HepG2 (cell line): ENCODE measurements around the gene CNTROB. TPM values are rescaled to one million over a fixed set of nuclear protein-coding genes. Genes with fewer than 3 reads are reported as not detected.

Experiments
- ARID5B ChIP-seq: IDR thresholded peaks from 2 replicates; pipeline ENCODE4 v1.4.0; 2020; ENCODE audit warnings: mild to moderate bottlenecking, missing genetic modification reagents
- BCL6 ChIP-seq: IDR thresholded peaks from 2 replicates; pipeline ENCODE4 v1.6.1; 2016; ENCODE audit warnings: missing genetic modification reagents, missing compliant biosample characterization
- BRD4 ChIP-seq: sonication (generic); formaldehyde crosslinking; IDR thresholded peaks from 2 replicates; pipeline ENCODE4 v1.4.0; 2020; ENCODE audit warnings: missing genetic modification reagents
- BRF2 ChIP-seq: sonication (generic); formaldehyde crosslinking; IDR thresholded peaks from 2 replicates; pipeline ENCODE4 v1.8.1; 2022; ENCODE audit warnings: mild to moderate bottlenecking, missing genetic modification reagents
- MLLT10 ChIP-seq: sonication (generic); formaldehyde crosslinking; IDR thresholded peaks from 2 replicates; pipeline ENCODE4 v1.4.0; 2020; ENCODE audit warnings: missing genetic modification reagents
- MZF1 ChIP-seq: sonication (generic); formaldehyde crosslinking; IDR thresholded peaks from 2 replicates; pipeline ENCODE4 v1.8.1; 2023; ENCODE audit warnings: mild to moderate bottlenecking, missing genetic modification reagents, borderline replicate concordance
- NFYB ChIP-seq: sonication (generic); formaldehyde crosslinking; IDR thresholded peaks from 2 replicates; pipeline ENCODE4 v1.4.0; 2020; ENCODE audit warnings: missing genetic modification reagents
- PATZ1 ChIP-seq: sonication (generic); formaldehyde crosslinking; IDR thresholded peaks from 2 replicates; pipeline ENCODE4 v1.4.0; 2020; ENCODE audit warnings: missing genetic modification reagents
- PAX8 ChIP-seq: sonication (generic); formaldehyde crosslinking; IDR thresholded peaks from 2 replicates; pipeline ENCODE4 v1.8.0; 2022; ENCODE audit warnings: mild to moderate bottlenecking, missing genetic modification reagents, borderline replicate concordance
- RNF2 ChIP-seq: fragments of 450-650 bp; conservative IDR thresholded peaks from 2 replicates; pipeline ENCODE4 v1.6.1; 2016; ENCODE audit warnings: low read depth
- RORA ChIP-seq: sonication (generic); formaldehyde crosslinking; IDR thresholded peaks from 2 replicates; pipeline ENCODE4 v1.5.0; 2020; ENCODE audit warnings: mild to moderate bottlenecking, missing genetic modification reagents, moderate library complexity
- SMAD9 ChIP-seq: sonication (generic); formaldehyde crosslinking; IDR thresholded peaks from 2 replicates; pipeline ENCODE4 v1.5.1; 2020; ENCODE audit warnings: mild to moderate bottlenecking, missing genetic modification reagents
- SRSF1 ChIP-seq: fragments of 200-400 bp; formaldehyde crosslinking; optimal IDR thresholded peaks from 2 replicates; pipeline ENCODE3; 2017; ENCODE audit warnings: mild to moderate bottlenecking, low read depth, low read length, moderate library complexity
- STAT5B ChIP-seq: sonication (generic); formaldehyde crosslinking; IDR thresholded peaks from 2 replicates; pipeline ENCODE4 v1.4.0; 2020; ENCODE audit warnings: missing genetic modification reagents
- TAF15 ChIP-seq: fragments of 200-400 bp; formaldehyde crosslinking; IDR thresholded peaks from one replicate; pipeline ENCODE4 v1.6.1; 2018; ENCODE audit warnings: mild to moderate bottlenecking, low read depth, low read length; ENCODE audit not compliant: poor library complexity, severe bottlenecking
- TP53 ChIP-seq: sonication (generic); formaldehyde crosslinking; conservative IDR thresholded peaks from 2 replicates; pipeline ENCODE4 v1.4.0; 2020; ENCODE audit warnings: missing genetic modification reagents
- ZBTB3 ChIP-seq: sonication (generic); formaldehyde crosslinking; IDR thresholded peaks from 2 replicates; pipeline ENCODE4 v1.4.0; 2020; ENCODE audit warnings: low read depth, mild to moderate bottlenecking, moderate library complexity, missing genetic modification reagents, borderline replicate concordance
- ZBTB43 ChIP-seq: sonication (generic); formaldehyde crosslinking; conservative IDR thresholded peaks from 2 replicates; pipeline ENCODE4 v1.4.0; 2020; ENCODE audit warnings: missing genetic modification reagents
- ZFX ChIP-seq: sonication (generic); formaldehyde crosslinking; IDR thresholded peaks from 2 replicates; pipeline ENCODE4 v1.4.0; 2020; ENCODE audit warnings: mild to moderate bottlenecking, low read depth, missing genetic modification reagents, moderate library complexity
- ZNF317 ChIP-seq: sonication (generic); formaldehyde crosslinking; IDR thresholded peaks from 2 replicates; pipeline ENCODE4 v1.5.0; 2020; ENCODE audit warnings: mild to moderate bottlenecking, missing genetic modification reagents
- ZNF446 ChIP-seq: sonication (generic); formaldehyde crosslinking; IDR thresholded peaks from 2 replicates; pipeline ENCODE4 v1.5.0; 2020; ENCODE audit warnings: mild to moderate bottlenecking, missing genetic modification reagents
- ZNF556 ChIP-seq: sonication (generic); formaldehyde crosslinking; IDR thresholded peaks from 2 replicates; pipeline ENCODE4 v1.4.0; 2020; ENCODE audit warnings: mild to moderate bottlenecking, missing genetic modification reagents, borderline replicate concordance
- polyA plus RNA-seq, 8 experiments: library from polyadenylated mRNA; depleted of rRNA in 3 of 8; stranded (reverse) in 7 of 8; unstranded in 1 of 8; fragments of >200 nt; fragmentation: Illumina TruSeq in 4 of 8; extraction: Trizol in 4 of 8; gene quantifications; 2 replicates each; pipeline versions ENCODE4 v1.2.1 to v1.2.3, GENCODE V29; 2011 to 2016; ENCODE audit warnings: low read depth in 4 of 8, missing spikeins in 1 of 8, mixed read lengths in 1 of 8; ENCODE audit not compliant: insufficient read depth in 1 of 8
- total RNA-seq, 5 experiments: library from RNA; depleted of rRNA; stranded (reverse); fragments of >200 nt; fragmentation: Illumina TruSeq; extraction: Trizol; gene quantifications; 2 replicates each; pipeline ENCODE4 v1.2.3, GENCODE V29; 2016; ENCODE audit warnings: low read depth in 1 of 5

Gene CNTROB
- total and polyA plus RNA-seq, 2 of the 13 experiments (the other 11 are each of a cell fraction or from before 2014, with no cell fraction given), result 21.2 to 24.1 TPM

- TF ChIP-seq ARID5B (CRISPR knock-in tag) (0 out of 2 replicates have a peak, but pooled peaks have one; percentile 31), TP53 (no peak), STAT5B (CRISPR knock-in tag) (no peak), RORA (CRISPR knock-in tag) (no peak), RNF2 (no peak; the same call in 1 of the 2 replicates), MZF1 (CRISPR knock-in tag) (no peak), ZNF556 (CRISPR knock-in tag) (peak; percentile 71; the same call in 1 of the 2 replicates), ZBTB3 (CRISPR knock-in tag) (no peak), MLLT10 (CRISPR knock-in tag) (no peak), ZBTB43 (CRISPR knock-in tag) (no peak), PATZ1 (CRISPR knock-in tag) (peak; percentile 46; the same call in 1 of the 2 replicates), ZNF317 (no peak), BRF2 (CRISPR knock-in tag) (no peak), BRD4 (0 out of 2 replicates have a peak, but pooled peaks have one; percentile 42), SMAD9 (no peak), PAX8 (no peak), ZNF446 (CRISPR knock-in tag) (no peak), ZFX (CRISPR knock-in tag) (peak; percentile 67), BCL6 (CRISPR knock-in tag) (no peak), SRSF1 (no peak), TAF15 (no peak), NFYB (CRISPR knock-in tag) (no peak)
These were observed 58.0 kb downstream of the CNTROB start (continued) for GRCh38 chr17:7989781-7990655.
